ENCODE data around the gene ZNF532.

DNA sequence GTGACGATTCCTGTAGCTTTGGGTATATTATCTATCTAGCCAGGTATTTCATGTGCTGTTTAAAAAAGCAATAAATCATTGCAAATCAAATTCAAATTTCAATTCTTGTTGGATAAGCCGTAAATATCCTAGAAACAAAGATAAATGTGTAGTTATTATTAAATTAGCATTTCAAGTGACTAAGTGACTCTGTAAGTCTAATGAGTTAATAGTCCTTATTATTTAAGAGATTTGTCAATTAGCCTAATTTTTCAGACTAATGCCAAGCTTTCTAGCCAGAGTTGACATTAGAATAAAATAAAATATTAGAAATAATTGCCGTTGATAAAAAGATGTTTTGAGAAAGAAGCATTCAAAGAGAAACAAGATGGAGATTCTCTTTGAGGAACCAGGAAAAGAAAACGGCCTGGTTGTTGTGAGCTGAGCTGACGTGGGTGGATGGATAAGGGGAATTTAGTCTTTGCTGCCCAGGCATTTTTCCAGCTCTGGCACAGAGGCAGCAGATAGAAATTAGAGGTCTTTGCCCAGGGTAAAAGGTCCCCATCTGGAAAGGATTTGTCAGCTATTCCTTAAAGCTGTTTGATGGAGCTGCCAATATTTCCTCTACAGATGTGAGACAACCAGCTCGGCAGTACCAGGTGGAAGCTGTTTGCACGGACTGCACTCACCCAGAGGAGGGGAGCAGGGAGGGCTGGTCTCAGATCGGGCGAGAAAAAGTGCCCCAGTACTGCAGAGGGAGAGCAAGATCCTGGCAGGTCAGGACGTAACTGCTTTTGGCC, 157.7 kb downstream of the ZNF532 start:
- TF ChIP-seq, protein P1, sequence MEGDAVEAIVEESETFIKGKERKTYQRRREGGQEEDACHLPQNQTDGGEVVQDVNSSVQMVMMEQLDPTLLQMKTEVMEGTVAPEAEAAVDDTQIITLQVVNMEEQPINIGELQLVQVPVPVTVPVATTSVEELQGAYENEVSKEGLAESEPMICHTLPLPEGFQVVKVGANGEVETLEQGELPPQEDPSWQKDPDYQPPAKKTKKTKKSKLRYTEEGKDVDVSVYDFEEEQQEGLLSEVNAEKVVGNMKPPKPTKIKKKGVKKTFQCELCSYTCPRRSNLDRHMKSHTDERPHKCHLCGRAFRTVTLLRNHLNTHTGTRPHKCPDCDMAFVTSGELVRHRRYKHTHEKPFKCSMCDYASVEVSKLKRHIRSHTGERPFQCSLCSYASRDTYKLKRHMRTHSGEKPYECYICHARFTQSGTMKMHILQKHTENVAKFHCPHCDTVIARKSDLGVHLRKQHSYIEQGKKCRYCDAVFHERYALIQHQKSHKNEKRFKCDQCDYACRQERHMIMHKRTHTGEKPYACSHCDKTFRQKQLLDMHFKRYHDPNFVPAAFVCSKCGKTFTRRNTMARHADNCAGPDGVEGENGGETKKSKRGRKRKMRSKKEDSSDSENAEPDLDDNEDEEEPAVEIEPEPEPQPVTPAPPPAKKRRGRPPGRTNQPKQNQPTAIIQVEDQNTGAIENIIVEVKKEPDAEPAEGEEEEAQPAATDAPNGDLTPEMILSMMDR (IDR thresholded peaks at IDR 0.05), result no peak
- TF ChIP-seq EZH2 (IDR thresholded peaks at IDR 0.05) (no peak), EZH2phosphoT487 (IDR thresholded peaks at IDR 0.05) (no peak)
